HCT116 (cell line): ENCODE data around the gene APBA2. TPM values are rescaled to one million over a fixed set of nuclear protein-coding genes. Genes with fewer than 3 reads are reported as not detected.

ENCODE experiments used
- ATAC-seq: fragments of 200-7000 bp; cut with Tn5 transposase; 2 replicates; pipeline ENCODE4 v1.9.1; 2020; ENCODE audit warnings: mild to moderate bottlenecking, moderate library complexity
- BruUV-seq: library from RNA; stranded (reverse); fragments of 400-500 nt; replicated peaks from 2 replicates; lab custom pipeline; 2021; lab: Mats Ljungman, UMichigan
- CTCF ChIA-PET: fragments of 300-600 bp; sonication (Branson Sonifier 250); formaldehyde crosslinking; loops from one replicate; lab custom pipeline; 2021; ENCODE audit warnings: antibody characterized with exemption; lab: Charles Lee
- POLR2A ChIA-PET: fragments of 300-600, 350-600 bp; sonication (Branson Sonifier 250); formaldehyde crosslinking; loops from one replicate; lab custom pipeline; 2021; ENCODE audit warnings: antibody characterized with exemption; lab: Charles Lee
- RAD21 ChIA-PET, 2 experiments: fragments of 300-600 bp; sonication (Branson Sonifier 250); formaldehyde crosslinking; loops; one replicate each; lab custom pipeline; 2023; ENCODE audit warnings: low total read pairs in 2 of 2; ENCODE audit not compliant: uncharacterized antibody in 2 of 2, unreplicated experiment in 2 of 2, low non-redundant PET in 1 of 2; lab: Charles Lee
- DNase-seq: peaks from one replicate; pipeline ENCODE4 v3.0.0-alpha.2; 2010; ENCODE audit warnings: low read depth, low spot score
- H2AFZ ChIP-seq: fragments of 200-600 bp; shearing (Covaris generic), sonication (generic); 2 replicates; pipeline ENCODE4 v1.6.1; 2017; ENCODE audit warnings: low read depth, mixed run types, mixed read lengths, antibody characterized with exemption, low read length; ENCODE audit not compliant: poor library complexity, severe bottlenecking
- H3K27ac ChIP-seq: 2 replicates; pipeline ENCODE4 v1.5.1; 2012; ENCODE audit warnings: low read depth, low read length
- H3K27me3 ChIP-seq: fragments of 200-600 bp; sonication (generic); 2 replicates; pipeline ENCODE4 v1.6.1; 2016; ENCODE audit warnings: mixed run types, low read length, mixed read lengths; ENCODE audit not compliant: insufficient read depth
- H3K36me3 ChIP-seq, 2 experiments: fragments of 200-500 bp in 1 of 2; fragments of 200-600 bp in 1 of 2; sonication (Bioruptor generic) in 1 of 2; sonication (generic) in 1 of 2; 2 replicates each; pipeline versions ENCODE4 v1.5.1 to v1.6.1; 2014 to 2016; ENCODE audit warnings: low read length in 2 of 2, inconsistent platforms in 1 of 2, mixed read lengths in 1 of 2, mixed run types in 1 of 2; ENCODE audit not compliant: insufficient read depth in 2 of 2, control insufficient read depth in 1 of 2
- H3K4me1 ChIP-seq, 2 experiments: fragments of 200-600 bp in 1 of 2; sonication (generic) in 1 of 2; 2 replicates each; pipeline versions ENCODE4 v1.5.1 to v1.6.1; 2012 to 2017; ENCODE audit warnings: low read length in 2 of 2, inconsistent platforms in 1 of 2, mild to moderate bottlenecking in 1 of 2, mixed read lengths in 1 of 2, mixed run types in 1 of 2, moderate library complexity in 1 of 2; ENCODE audit not compliant: insufficient read depth in 2 of 2, control insufficient read depth in 1 of 2
- H3K4me2 ChIP-seq: fragments of 200-600 bp; sonication (generic); 2 replicates; pipeline ENCODE4 v1.6.1; 2017; ENCODE audit warnings: mixed run types, low read length, mixed read lengths
- H3K4me3 ChIP-seq, 2 experiments: fragments of 200-600 bp in 1 of 2; sonication (generic) in 1 of 2; replicated peaks in 1 of 2; 2 replicates each; pipeline ENCODE4 v1.5.1; 2011 to 2016; ENCODE audit warnings: low read length in 2 of 2, control low read depth in 1 of 2, low read depth in 1 of 2, mild to moderate bottlenecking in 1 of 2, mixed read lengths in 1 of 2, mixed run types in 1 of 2
- H3K79me2 ChIP-seq: fragments of 200-600 bp; sonication (generic); 2 replicates; pipeline ENCODE4 v1.6.1; 2017; ENCODE audit warnings: mild to moderate bottlenecking, mixed run types, low read length, moderate library complexity, mixed read lengths; ENCODE audit not compliant: insufficient read depth
- H3K9ac ChIP-seq: fragments of 200-600 bp; sonication (generic); 2 replicates; pipeline ENCODE4 v1.6.1; 2016; ENCODE audit warnings: low read length, mixed read lengths
- H3K9me2 ChIP-seq: fragments of 200-600 bp; sonication (generic), shearing (Covaris generic); 2 replicates; pipeline ENCODE4 v1.6.1; 2017; ENCODE audit warnings: mixed run types, mild to moderate bottlenecking, moderate library complexity; ENCODE audit not compliant: insufficient read depth
- H3K9me3 ChIP-seq, 2 experiments: fragments of 200-500 bp in 1 of 2; fragments of 200-600 bp in 1 of 2; sonication (Bioruptor generic) in 1 of 2; sonication (generic) in 1 of 2; 2 replicates each; pipeline ENCODE4 v1.6.1; 2014 to 2017; ENCODE audit warnings: low read length in 2 of 2, mixed read lengths in 2 of 2, inconsistent platforms in 1 of 2, low read depth in 1 of 2, mild to moderate bottlenecking in 1 of 2, mixed run types in 1 of 2, moderate library complexity in 1 of 2; ENCODE audit not compliant: control insufficient read depth in 1 of 2, insufficient read depth in 1 of 2
- H4K20me1 ChIP-seq: fragments of 200-600 bp; sonication (generic), shearing (Covaris generic); 2 replicates; pipeline ENCODE4 v1.6.1; 2017; ENCODE audit warnings: mixed run types, mild to moderate bottlenecking, moderate library complexity; ENCODE audit not compliant: insufficient read depth
- ATF3 ChIP-seq: IDR thresholded peaks from 2 replicates; pipeline ENCODE4 v1.6.1; 2012
- CBX3 ChIP-seq: IDR thresholded peaks from 2 replicates; pipeline ENCODE4 v1.6.1; 2012; ENCODE audit warnings: low read depth
- CEBPB ChIP-seq: IDR thresholded peaks from 2 replicates; pipeline ENCODE4 v1.6.1; 2012; ENCODE audit warnings: low read depth
- EGR1 ChIP-seq: IDR thresholded peaks from 2 replicates; pipeline ENCODE4 v1.6.1; 2012; ENCODE audit warnings: low read depth
- EZH2phosphoT487 ChIP-seq: fragments of 200-600 bp; IDR thresholded peaks from 2 replicates; pipeline ENCODE4 v1.6.1; 2018; ENCODE audit warnings: antibody characterized with exemption, borderline replicate concordance
- FOSL1 ChIP-seq: IDR thresholded peaks from 2 replicates; pipeline ENCODE4 v1.6.1; 2012; ENCODE audit warnings: low read depth
- JUND ChIP-seq: IDR thresholded peaks from 2 replicates; pipeline ENCODE4 v1.6.1; 2012
- POLR2A ChIP-seq: IDR thresholded peaks from 2 replicates; pipeline ENCODE4 v1.7.0; 2011; ENCODE audit warnings: borderline replicate concordance; ENCODE audit not compliant: insufficient read depth, insufficient read length; ENCODE audit errors: extremely low read depth
- POLR2AphosphoS5 ChIP-seq: IDR thresholded peaks from 2 replicates; pipeline ENCODE4 v1.6.1; 2011; ENCODE audit warnings: mild to moderate bottlenecking, low read depth, low read length, moderate library complexity
- RAD21 ChIP-seq: IDR thresholded peaks from 2 replicates; pipeline ENCODE4 v1.6.1; 2012; ENCODE audit warnings: low read depth, mild to moderate bottlenecking
- REST ChIP-seq: IDR thresholded peaks from 2 replicates; pipeline ENCODE4 v1.6.1; 2012; ENCODE audit warnings: low read depth
- SP1 ChIP-seq: IDR thresholded peaks from 2 replicates; pipeline ENCODE4 v1.6.1; 2012; ENCODE audit warnings: low read depth
- SRF ChIP-seq: IDR thresholded peaks from 2 replicates; pipeline ENCODE4 v1.6.1; 2012; ENCODE audit warnings: low read depth
- TCF7L2 ChIP-seq: IDR thresholded peaks from 2 replicates; pipeline ENCODE4 v1.7.0; 2011; ENCODE audit warnings: borderline replicate concordance, inconsistent platforms; ENCODE audit not compliant: insufficient read depth, insufficient read length; ENCODE audit errors: extremely low read depth
- YY1 ChIP-seq: IDR thresholded peaks from 2 replicates; pipeline ENCODE4 v1.6.1; 2011; ENCODE audit warnings: low read length, low read depth, moderate library complexity, mild to moderate bottlenecking; ENCODE audit not compliant: insufficient replicate concordance; ENCODE audit errors: extremely low read depth
- ZFX ChIP-seq: fragments of 450-650 bp; IDR thresholded peaks from 2 replicates; pipeline ENCODE4 v1.6.1; 2017
- ZNF274 ChIP-seq: fragments of 200-500 bp; sonication (Bioruptor generic); IDR thresholded peaks from 2 replicates; pipeline ENCODE4 v1.6.1; 2014; ENCODE audit warnings: mild to moderate bottlenecking, low read depth, low read length, inconsistent platforms
- intact Hi-C: fragments of 100-400 bp; cut with micrococcal nuclease; formaldehyde crosslinking; loops from 2 replicates; pipeline ENCODE4 v1.10.0; 2022
- total RNA-seq: library from RNA; stranded (reverse); gene quantifications from one replicate; pipeline ENCODE4 v1.2.1, GENCODE V29; 2021; ENCODE audit not compliant: unreplicated experiment
- TF ChIP-seq, protein P1 (sequence below): IDR thresholded peaks from 2 replicates; pipeline ENCODE4 v1.6.1; 2011; ENCODE audit warnings: mild to moderate bottlenecking, low read length, moderate library complexity; ENCODE audit not compliant: insufficient replicate concordance; ENCODE audit errors: extremely low read depth

Gene APBA2
- total RNA-seq, 1 experiment from 2014 or later = 0.47 TPM

DNA sequence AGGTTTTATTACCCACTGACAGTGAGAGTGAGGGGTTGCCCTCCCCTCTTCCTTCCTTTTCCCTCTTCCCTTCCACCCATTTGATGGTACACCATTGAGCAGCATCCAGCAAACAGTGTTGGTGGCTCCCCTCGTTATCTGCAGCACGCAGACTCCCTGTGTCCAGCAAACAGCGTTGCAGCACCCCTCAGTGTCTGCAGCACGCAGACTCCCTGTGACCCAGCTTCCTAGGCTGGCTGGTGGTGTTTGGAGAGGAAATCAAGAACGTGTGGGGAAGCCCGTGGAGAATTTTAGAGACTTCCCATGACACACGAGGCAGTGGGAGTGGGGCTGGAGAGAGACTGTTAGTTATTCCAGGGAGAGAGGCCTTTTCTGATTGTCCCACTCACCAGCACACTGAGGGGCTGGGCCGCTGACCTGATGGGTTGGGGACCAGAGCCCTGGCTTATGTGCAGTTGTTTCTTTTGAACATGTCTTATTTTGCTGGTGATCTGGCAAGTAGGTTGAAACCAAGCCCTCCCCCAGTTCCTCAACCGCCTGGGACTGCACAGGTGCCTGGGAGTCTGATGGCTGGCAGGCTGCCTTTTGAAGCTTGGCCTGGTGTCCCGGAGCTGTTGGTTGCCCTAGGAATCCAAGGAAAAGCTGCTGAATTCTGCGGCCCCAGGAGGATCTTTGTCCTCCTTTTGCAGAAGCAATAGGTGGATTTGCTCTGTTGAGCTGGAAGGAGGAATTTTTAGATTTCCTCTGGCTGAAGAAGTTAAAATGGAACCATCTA is 19.0 kb downstream of the APBA2 start:
- no TSS peak for BruUV-seq
- intact Hi-C loops = no loop called here
- no peak overlapping the region for H3K27ac ChIP-seq
- H3K9me2 ChIP-seq = no peaks in the 10 kb centered on the region
- POLR2A ChIA-PET = no interaction called here
- H2AFZ ChIP-seq = no peak overlapping the region
- TF ChIP-seq, protein P1, sequence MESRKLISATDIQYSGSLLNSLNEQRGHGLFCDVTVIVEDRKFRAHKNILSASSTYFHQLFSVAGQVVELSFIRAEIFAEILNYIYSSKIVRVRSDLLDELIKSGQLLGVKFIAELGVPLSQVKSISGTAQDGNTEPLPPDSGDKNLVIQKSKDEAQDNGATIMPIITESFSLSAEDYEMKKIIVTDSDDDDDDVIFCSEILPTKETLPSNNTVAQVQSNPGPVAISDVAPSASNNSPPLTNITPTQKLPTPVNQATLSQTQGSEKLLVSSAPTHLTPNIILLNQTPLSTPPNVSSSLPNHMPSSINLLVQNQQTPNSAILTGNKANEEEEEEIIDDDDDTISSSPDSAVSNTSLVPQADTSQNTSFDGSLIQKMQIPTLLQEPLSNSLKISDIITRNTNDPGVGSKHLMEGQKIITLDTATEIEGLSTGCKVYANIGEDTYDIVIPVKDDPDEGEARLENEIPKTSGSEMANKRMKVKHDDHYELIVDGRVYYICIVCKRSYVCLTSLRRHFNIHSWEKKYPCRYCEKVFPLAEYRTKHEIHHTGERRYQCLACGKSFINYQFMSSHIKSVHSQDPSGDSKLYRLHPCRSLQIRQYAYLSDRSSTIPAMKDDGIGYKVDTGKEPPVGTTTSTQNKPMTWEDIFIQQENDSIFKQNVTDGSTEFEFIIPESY = no peak
- TF ChIP-seq SRF (no peak), ZFX (no peak), ATF3 (no peak), TCF7L2 (no peak), FOSL1 (no peak), JUND (no peak), EGR1 (no peak), ZNF274 (no peak), RAD21 (no peak), CEBPB (no peak), REST (no peak), POLR2AphosphoS5 (no peak), YY1 (no peak), EZH2phosphoT487 (no peak), POLR2A (no peak), CBX3 (no peak), SP1 (no peak)
- H3K4me2 ChIP-seq = no peak overlapping the region
- CTCF ChIA-PET = no interaction called here
- H3K9ac ChIP-seq = no peak overlapping the region
- no peaks in the 10 kb centered on the region for H3K79me2 ChIP-seq
- RAD21 ChIA-PET = no interaction called here
- H3K4me1 ChIP-seq = no peaks in the 10 kb centered on the region
- peaks cover 3% of the 10 kb centered on the region; the same call in 1 of the 2 replicates for H3K27me3 ChIP-seq
- H3K36me3 ChIP-seq = no peaks in the 10 kb centered on the region
- no peak overlapping the region for H3K4me3 ChIP-seq
- DNase-seq = no peak
- no peaks in the 10 kb centered on the region for H4K20me1 ChIP-seq
- ATAC-seq = no peak
- no peaks in the 10 kb centered on the region for H3K9me3 ChIP-seq
